ENCODE data around the gene CEP104. TPM values are rescaled to one million over a fixed set of nuclear protein-coding genes. Genes with fewer than 3 reads are reported as not detected.

The CEP104 gene
- total RNA-seq, 1 experiment from 2014 or later = 74.1 TPM

GRCh38 chr1:3778590-3779264 lies 78.3 kb downstream of the CEP104 start:
- Mint-ChIP-seq H3K27ac (ENCODE audit: low read depth, unreplicated experiment) (no peak overlapping the region), H3K4me3 (ENCODE audit: unreplicated experiment) (no peak overlapping the region), H3K27me3 (ENCODE audit: insufficient read depth, unreplicated experiment) (no peaks in the 10 kb centered on the region), H3K4me1 (ENCODE audit: insufficient read depth, unreplicated experiment) (no peaks in the 10 kb centered on the region), H3K9me3 (ENCODE audit: unreplicated experiment) (no peaks in the 10 kb centered on the region), H3K36me3 (ENCODE audit: insufficient read depth, unreplicated experiment) (peaks cover 47% of the 10 kb centered on the region)
- TF ChIP-seq CTCF (IDR thresholded peaks at IDR 0.05; ENCODE audit: unreplicated experiment) = no peak
- CTCF ChIA-PET = interaction anchor here (0.6 kb wide), 1 partner anchor 212 kb away, joined by 3 read pairs; no protein-coding TSS in a partner anchor
- POLR2A ChIA-PET = interaction anchor here (0.8 to 1.2 kb wide), 2 partner anchors 17 to 18 kb away, joined by 4 to 6 read pairs; partner anchors contain the start of gene LRRC47
- BruUV-seq (replicated peaks) = no TSS peak
- no peak for DNase-seq (ENCODE audit: unreplicated experiment)
- intact Hi-C loops (cut with micrococcal nuclease) = no loop called here

- Mint-ChIP-seq H3K4me1 (ENCODE audit: insufficient read depth, unreplicated experiment) (no peaks in the 10 kb centered on the region), H3K27ac (ENCODE audit: low read depth, unreplicated experiment) (no peak overlapping the region), H3K4me3 (ENCODE audit: unreplicated experiment) (no peak overlapping the region), H3K36me3 (ENCODE audit: insufficient read depth, unreplicated experiment) (peaks cover 39% of the 10 kb centered on the region), H3K27me3 (ENCODE audit: insufficient read depth, unreplicated experiment) (no peaks in the 10 kb centered on the region), H3K9me3 (ENCODE audit: unreplicated experiment) (no peaks in the 10 kb centered on the region)
- ChIA-PET CTCF (interaction anchor here (0.6 kb wide), 1 partner anchor 211 kb away, joined by 3 read pairs; no protein-coding TSS in a partner anchor), POLR2A (interaction anchor here (1.2 kb wide), 1 partner anchor 18 kb away, joined by 6 read pairs; the partner anchor contains the start of gene LRRC47)
- no peak for TF ChIP-seq CTCF (IDR thresholded peaks at IDR 0.05; ENCODE audit: unreplicated experiment)
- DNase-seq (ENCODE audit: unreplicated experiment) = no peak
- BruUV-seq (replicated peaks) = no TSS peak
- intact Hi-C loops (cut with micrococcal nuclease) = no loop called here
Measured at GRCh38 chr1:3777647-3778589, 79.1 kb downstream of the CEP104 start.

- no peak for DNase-seq (ENCODE audit: unreplicated experiment)
- CTCF ChIA-PET = no interaction called here
- H3K4me3 Mint-ChIP-seq (ENCODE audit: unreplicated experiment) = no peak overlapping the region
- H3K4me1 Mint-ChIP-seq (ENCODE audit: insufficient read depth, unreplicated experiment) = no peaks in the 10 kb centered on the region
- no peak for TF ChIP-seq CTCF (IDR thresholded peaks at IDR 0.05; ENCODE audit: unreplicated experiment)
- no peak overlapping the region for H3K27ac Mint-ChIP-seq (ENCODE audit: low read depth, unreplicated experiment)
- POLR2A ChIA-PET = interaction anchor here (1.2 kb wide), 1 partner anchor 19 kb away, joined by 6 read pairs; the partner anchor contains the start of gene LRRC47
- H3K9me3 Mint-ChIP-seq (ENCODE audit: unreplicated experiment) = no peaks in the 10 kb centered on the region
- no TSS peak for BruUV-seq (replicated peaks)
- H3K27me3 Mint-ChIP-seq (ENCODE audit: insufficient read depth, unreplicated experiment) = no peaks in the 10 kb centered on the region
- peaks cover 31% of the 10 kb centered on the region for H3K36me3 Mint-ChIP-seq (ENCODE audit: insufficient read depth, unreplicated experiment)
- intact Hi-C loops (cut with micrococcal nuclease) = no loop called here
Measured at GRCh38 chr1:3777078-3777547, 79.9 kb downstream of the CEP104 start.

Measured in MCF 10A (cell line).